GM20000 (cell line): ENCODE measurements around the gene JMJD4.

Experiments used
- DNase-seq: peaks from one replicate; pipeline ENCODE4 v3.0.0; 2012; ENCODE audit warnings: low spot score
- CTCF ChIP-seq: IDR thresholded peaks from 2 replicates; pipeline ENCODE4 v1.5.1; 2012; ENCODE audit warnings: mild to moderate bottlenecking, control low read depth; ENCODE audit errors: extremely low read depth, missing control alignments

Gene JMJD4

GRCh38 chr1:227768125-227768439 is 33.0 kb upstream of the JMJD4 start:
- DNase-seq = no peak
- no peak for TF ChIP-seq CTCF

- TF ChIP-seq CTCF = no peak
Observed at GRCh38 chr1:227767401-227768124, 32.5 kb upstream of the JMJD4 start.

GRCh38 chr1:227766653-227767277 is 31.7 kb upstream of the JMJD4 start:
- DNase-seq = no peak
- TF ChIP-seq CTCF = no peak

More at GRCh38 chr1:227767401-227768124, 32.5 kb upstream of the JMJD4 start:
- DNase-seq = no peak

- no peak for DNase-seq
- no peak for TF ChIP-seq CTCF
Observed at GRCh38 chr1:227766015-227766634, 31.0 kb upstream of the JMJD4 start.

GRCh38 chr1:227765261-227766014 is 30.3 kb upstream of the JMJD4 start:
- DNase-seq = no peak
- no peak for TF ChIP-seq CTCF

GRCh38 chr1:227764019-227764391 is 28.9 kb upstream of the JMJD4 start:
- no peak for TF ChIP-seq CTCF
- DNase-seq = no peak

GRCh38 chr1:227763246-227764018 is 28.3 kb upstream of the JMJD4 start:
- DNase-seq = no peak
- no peak for TF ChIP-seq CTCF
